ENCODE results near the gene DHRS4L2.

DNA sequence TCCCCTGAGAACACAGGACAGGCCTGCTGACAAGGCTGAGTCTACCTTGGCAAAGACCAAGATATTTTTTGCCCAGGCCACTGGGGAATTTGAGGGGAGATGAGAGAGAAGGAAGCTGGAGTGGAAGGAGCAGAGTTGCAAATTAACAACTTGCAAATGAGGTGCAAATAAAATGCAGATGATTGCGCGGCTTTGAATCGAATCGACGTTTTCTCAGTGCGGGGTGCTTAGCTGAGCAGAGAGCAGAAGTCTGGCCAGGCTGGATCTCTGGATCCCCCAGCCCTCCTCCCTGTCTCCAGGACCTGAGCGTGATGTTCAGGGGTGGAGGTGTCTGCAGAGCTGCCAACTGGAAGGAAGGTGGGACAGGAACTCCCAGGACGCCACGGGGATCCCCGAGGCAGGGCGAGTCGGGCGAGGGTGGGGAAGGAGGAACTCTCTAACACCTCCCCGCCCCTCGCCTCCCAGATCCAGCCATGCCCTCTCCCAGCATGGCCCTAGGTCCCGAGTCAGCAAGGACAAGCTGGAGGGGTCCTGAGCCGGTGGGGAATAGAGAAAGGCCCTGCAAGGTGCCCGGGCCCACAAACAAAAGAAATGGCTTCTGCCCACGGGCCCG lies 62.6 kb downstream of the DHRS4L2 start:
- TF ChIP-seq, protein P1, sequence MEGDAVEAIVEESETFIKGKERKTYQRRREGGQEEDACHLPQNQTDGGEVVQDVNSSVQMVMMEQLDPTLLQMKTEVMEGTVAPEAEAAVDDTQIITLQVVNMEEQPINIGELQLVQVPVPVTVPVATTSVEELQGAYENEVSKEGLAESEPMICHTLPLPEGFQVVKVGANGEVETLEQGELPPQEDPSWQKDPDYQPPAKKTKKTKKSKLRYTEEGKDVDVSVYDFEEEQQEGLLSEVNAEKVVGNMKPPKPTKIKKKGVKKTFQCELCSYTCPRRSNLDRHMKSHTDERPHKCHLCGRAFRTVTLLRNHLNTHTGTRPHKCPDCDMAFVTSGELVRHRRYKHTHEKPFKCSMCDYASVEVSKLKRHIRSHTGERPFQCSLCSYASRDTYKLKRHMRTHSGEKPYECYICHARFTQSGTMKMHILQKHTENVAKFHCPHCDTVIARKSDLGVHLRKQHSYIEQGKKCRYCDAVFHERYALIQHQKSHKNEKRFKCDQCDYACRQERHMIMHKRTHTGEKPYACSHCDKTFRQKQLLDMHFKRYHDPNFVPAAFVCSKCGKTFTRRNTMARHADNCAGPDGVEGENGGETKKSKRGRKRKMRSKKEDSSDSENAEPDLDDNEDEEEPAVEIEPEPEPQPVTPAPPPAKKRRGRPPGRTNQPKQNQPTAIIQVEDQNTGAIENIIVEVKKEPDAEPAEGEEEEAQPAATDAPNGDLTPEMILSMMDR (IDR thresholded peaks at IDR 0.05; ENCODE audit: low read depth, low read length) = no peak
- no peak for TF ChIP-seq EZH2phosphoT487 (IDR thresholded peaks at IDR 0.05; ENCODE audit: low read depth)

Data from OCI-LY3 (cell line).